Mammary epithelial cell (primary cell): ENCODE results near the gene FBXW9.

Source experiments
- CTCF ChIP-seq, 2 donors: IDR thresholded peaks in 1 of 2; conservative IDR thresholded peaks in 1 of 2; 2 replicates each; pipeline ENCODE4 v1.5.1; 2011 to 2012; ENCODE audit warnings: inconsistent platforms in 2 of 2, low read length in 2 of 2, mild to moderate bottlenecking in 2 of 2, control low read depth in 1 of 2, low read depth in 1 of 2; ENCODE audit not compliant: insufficient read depth in 1 of 2; ENCODE audit errors: extremely low read depth in 1 of 2
- EZH2 ChIP-seq: IDR thresholded peaks from 2 replicates; pipeline ENCODE4 v1.6.1; 2012; ENCODE audit warnings: low read length, inconsistent platforms, borderline replicate concordance

GRCh38 chr19:12711187-12711586 is 14.8 kb upstream of the FBXW9 start:
- no peak for TF ChIP-seq CTCF (conservative IDR thresholded peaks at IDR 0.05 in 1 of 2, IDR thresholded peaks at IDR 0.05 in 1 of 2; ENCODE audit: extremely low read depth in 1 of 2, insufficient read depth in 1 of 2, low read depth in 1 of 2, low read length in 2 of 2)
- TF ChIP-seq EZH2, result no peak
